Hypothalamus (tissue), 51 donors: ENCODE results near the gene KCNH3.

ENCODE experiments used
- DNase-seq, 51 donors: peaks; one replicate each; lab custom pipeline; 2025; lab: John Stamatoyannopoulos, UW

The KCNH3 gene

GRCh38 chr12:49557917-49558215, 19.0 kb downstream of the KCNH3 start:
- peak in 1 of 51 donors; percentile 14 for DNase-seq

- DNase-seq = no peak
Observed at GRCh38 chr12:49558526-49558925, 19.7 kb downstream of the KCNH3 start.

DNA sequence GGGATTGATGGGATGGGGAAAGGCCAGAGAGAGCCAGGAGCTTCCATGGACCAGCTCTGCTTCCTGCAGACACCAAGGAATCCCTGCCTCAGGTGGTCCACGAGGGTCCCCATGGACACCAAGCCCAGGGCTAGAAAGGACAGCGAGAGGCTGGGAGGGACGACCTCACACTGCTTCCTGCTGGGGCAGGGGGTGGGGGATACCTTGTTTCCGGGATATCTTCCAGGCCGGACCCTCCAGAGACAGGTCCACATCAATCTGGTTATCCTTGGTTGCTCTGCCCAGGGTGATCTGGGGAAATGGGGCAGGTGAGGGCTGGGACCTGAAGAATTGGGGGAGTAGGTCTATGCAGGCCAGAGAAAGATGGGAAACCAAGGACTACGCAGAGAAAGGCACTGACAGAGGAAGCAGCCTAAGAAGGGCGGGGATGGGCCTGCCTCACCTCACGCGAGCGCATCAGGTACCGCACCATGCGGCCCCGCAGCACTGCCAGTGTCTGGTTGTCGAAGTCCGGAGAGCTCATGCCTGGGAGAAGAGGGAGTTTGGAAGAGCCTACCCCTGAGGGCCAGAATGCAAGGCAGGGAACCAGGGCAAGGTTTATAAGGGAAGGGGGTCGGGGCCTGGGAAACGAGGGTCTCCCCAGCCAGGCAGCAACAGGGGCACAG, 20.3 kb downstream of the KCNH3 start:
- DNase-seq = no peak

GRCh38 chr12:49560695-49561094, 21.9 kb downstream of the KCNH3 start:
- DNase-seq = no peak

DNA sequence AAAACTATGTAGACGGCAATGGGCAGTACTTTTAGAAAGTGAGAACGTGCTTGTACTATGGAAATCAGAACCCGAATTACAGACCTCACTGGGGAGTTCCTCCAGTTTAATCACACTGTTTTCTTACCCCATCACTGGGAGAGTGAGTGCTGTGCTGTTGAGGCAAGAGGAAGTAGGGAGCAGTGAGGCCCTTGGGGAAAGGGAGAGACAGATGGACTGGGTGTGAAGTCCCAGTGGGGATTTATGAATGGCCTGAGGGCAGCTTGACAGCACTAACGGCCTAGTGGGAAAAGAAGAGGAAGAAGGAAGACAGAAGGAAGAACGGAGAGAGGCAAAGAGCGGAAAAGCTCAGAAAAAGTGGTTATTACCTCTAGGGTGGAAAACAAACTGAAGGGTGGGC, 23.4 kb downstream of the KCNH3 start:
- DNase-seq = no peak

DNA sequence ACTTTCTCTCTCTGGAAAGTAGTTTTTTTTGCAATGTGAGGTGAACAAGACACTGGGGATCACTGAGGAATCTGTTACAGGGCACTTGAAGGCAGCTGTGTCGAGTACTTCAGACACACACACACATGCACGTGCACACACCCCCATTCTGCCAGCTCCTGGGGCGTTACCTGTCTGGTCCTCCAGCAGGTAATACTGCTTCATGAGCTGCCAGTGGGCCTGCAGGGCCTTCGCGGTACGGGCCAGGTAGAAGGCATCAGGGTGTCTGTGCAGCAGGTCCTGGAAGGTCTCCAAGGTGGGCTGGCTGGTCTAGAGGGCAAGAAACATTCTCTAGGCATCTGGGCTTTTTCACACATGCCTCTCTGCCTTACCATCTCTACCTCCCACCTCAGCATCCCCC, 24.0 kb downstream of the KCNH3 start:
- DNase-seq = no peak

- DNase-seq = no peak
Observed at GRCh38 chr12:49563951-49564685, 25.3 kb downstream of the KCNH3 start.

GRCh38 chr12:49564686-49565405, 26.0 kb downstream of the KCNH3 start:
- DNase-seq = peak in 3 of 51 donors; percentile 25 to 63 (median 52)

GRCh38 chr12:49565406-49566265, 26.8 kb downstream of the KCNH3 start:
- DNase-seq = no peak

- DNase-seq = no peak
Observed at GRCh38 chr12:49566361-49566760, 27.5 kb downstream of the KCNH3 start.

DNA sequence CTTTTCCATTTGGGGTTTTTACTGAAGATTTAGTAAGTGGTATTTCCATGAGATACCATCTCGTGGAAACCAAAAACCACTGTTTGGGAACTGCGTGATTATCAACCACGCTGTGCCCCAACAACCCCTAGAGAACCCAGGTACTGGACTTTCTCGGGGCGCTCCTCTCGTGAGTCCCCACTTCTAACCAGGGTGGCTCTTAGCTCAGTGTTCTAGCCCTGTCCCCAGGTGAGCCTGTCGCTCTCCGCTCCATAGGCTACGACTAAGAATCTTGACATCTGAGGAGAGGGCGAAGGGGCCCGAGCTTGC, 28.4 kb downstream of the KCNH3 start:
- peak in 1 of 51 donors; percentile 55 for DNase-seq

- peak; percentile 49 to 97 (median 83) for DNase-seq
Observed at GRCh38 chr12:49567611-49568441, 29.0 kb downstream of the KCNH3 start, which contains the start of gene MCRS1. Gene MCRS1, minus strand, starts transcription at chr12:49568142. Its CDS starts 1,411 bp downstream, at chr12:49566731.

DNA sequence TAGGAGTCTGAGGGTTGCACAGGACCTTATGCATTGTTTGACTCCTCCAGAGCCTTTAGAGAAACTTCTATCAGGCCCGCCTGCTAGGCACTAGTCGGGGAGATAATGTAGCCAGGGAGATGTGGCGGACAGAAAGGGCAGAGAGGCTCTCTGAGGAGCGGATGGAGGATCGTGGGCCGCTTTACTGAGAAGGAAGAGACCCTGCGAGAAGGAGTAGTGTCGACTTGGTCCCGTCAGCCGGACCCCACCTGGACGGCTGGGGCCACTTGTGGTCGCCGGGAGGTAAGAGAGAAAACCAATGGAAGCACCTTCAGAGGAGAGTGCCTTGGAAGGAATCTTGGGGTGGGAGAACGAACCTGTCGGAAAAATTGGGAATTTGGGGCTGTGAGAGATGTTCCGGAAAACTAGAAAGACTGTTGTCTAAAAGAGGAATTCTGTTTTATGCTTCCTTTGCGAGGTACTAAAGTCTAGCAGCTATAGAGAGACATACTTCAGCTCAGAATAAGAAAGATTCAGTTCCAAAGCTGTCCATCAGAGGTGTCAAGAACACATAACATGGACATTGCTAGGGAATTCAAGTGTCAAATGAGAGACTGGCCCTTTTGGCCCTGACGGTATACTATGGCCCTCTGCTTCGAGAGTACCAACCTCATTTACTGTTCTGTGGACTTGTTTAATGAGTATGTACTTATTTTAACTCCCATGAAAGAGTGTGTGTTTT, 29.8 kb downstream of the KCNH3 start:
- DNase-seq = peak in 1 of 51 donors; percentile 52

DNA sequence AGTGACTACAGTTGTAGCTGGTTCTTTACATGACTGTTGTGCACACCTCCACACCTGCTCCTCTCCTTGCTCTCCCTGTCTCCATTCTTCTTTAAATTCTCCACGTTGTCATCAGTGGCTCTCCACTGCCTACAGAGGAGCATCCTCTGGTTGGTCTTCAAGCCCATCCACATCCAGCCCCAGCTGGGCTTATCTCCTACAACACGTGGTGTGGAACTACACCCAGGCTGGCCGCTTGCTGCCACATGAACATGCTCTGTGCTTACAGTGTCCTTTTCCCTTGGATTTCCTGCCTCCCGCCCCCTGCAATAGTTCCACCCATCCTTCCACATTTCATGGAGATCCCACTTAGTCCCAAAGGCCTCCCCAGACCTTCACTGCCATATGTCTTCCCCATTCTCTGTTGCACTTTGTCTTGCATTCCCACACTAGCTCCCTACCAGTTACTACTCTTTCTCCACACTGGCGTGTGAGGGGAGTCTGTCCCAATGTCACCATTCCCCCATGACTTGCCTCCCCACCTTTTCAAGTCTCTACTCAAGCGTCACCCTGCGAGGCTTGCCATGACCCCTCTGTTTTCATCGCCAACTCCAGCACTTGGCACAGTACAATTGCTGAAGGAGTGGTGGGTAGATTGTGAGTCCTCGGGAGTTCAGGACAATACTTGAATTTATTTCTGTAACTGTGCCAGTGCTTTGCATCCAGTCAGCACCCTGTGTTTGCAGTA, 38.9 kb downstream of the KCNH3 start:
- DNase-seq = no peak

DNA sequence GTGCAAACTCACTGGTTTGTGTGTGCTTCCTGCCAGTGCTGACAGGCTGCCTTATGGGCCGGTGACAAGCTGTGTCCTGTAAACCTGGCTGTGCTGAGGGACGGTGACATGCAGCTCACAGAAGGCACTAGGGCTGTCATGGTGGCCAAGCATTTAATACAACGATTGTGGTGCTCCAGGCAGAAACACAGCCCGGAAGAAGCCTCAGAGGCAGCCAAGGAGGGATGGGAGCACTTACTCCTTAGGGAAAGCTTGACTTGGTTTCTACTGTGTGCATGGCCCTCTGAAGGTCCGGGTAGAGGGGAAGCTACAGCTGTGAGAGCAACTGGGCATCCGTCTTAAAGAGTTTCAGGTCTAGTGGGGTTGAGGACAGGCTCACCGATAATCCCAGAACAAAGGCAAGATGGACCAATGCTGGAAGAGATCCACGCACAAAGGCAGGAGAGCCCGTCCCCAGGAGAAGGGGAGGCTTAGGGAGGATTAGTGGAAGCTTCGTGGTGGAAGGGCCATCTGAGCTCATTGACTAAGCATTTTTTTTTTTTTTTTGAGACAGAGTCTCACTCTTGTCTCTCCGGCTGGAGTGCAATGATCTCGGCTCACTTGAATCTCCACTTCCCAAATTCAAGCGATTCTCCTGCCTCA, 39.8 kb downstream of the KCNH3 start:
- no peak for DNase-seq

- peak in 45 of 51 donors; percentile 7 to 82 (median 49) for DNase-seq
Observed at GRCh38 chr12:49580572-49581535, 42.0 kb downstream of the KCNH3 start.

- DNase-seq = no peak
Observed at GRCh38 chr12:49582201-49582600, 43.4 kb downstream of the KCNH3 start.
